B cell (primary cell): ENCODE measurements around the gene APOL5. TPM values are rescaled to one million over a fixed set of nuclear protein-coding genes. Genes with fewer than 3 reads are reported as not detected.

Experiments used
- ATAC-seq: fragments of 200-7000 bp; cut with Tn5 transposase; one replicate; pipeline ENCODE4 v1.10.0; 2021; ENCODE audit warnings: low read depth, mild to moderate bottlenecking, moderate number of reproducible peaks, moderate library complexity
- CTCF ChIA-PET: fragments of 350-600 bp; sonication (Branson Sonifier 250); formaldehyde crosslinking; loops from one replicate; lab custom pipeline; 2021; ENCODE audit warnings: antibody characterized with exemption, inconsistent platforms; lab: Charles Lee
- POLR2A ChIA-PET: fragments of 350-600 bp; sonication (Branson Sonifier 250); formaldehyde crosslinking; loops from one replicate; lab custom pipeline; 2021; ENCODE audit warnings: antibody characterized with exemption; lab: Charles Lee
- DNase-seq: peaks from one replicate; pipeline ENCODE4 v3.0.0; 2013
- H2AFZ ChIP-seq: 2 replicates; pipeline ENCODE4 v1.6.1; 2012; ENCODE audit warnings: mild to moderate bottlenecking, low read depth, low read length; ENCODE audit not compliant: insufficient read depth, poor library complexity, severe bottlenecking
- H3K27ac ChIP-seq, 2 donors: 1 replicate in 1 of 2; 2 replicates in 1 of 2; pipeline ENCODE4 v1.5.1; 2012 to 2013; ENCODE audit warnings: low read length in 2 of 2, mild to moderate bottlenecking in 2 of 2, moderate library complexity in 1 of 2
- H3K27me3 ChIP-seq, 4 experiments: fragments of 200-600 bp in 1 of 4; sonication (generic) in 1 of 4; replicated peaks in 1 of 4; 1 replicate in 2 of 4; 2 replicates in 2 of 4; pipeline versions ENCODE4 v1.6.1 to v1.7.0; 2013 to 2016; ENCODE audit warnings: low read length in 3 of 4, mild to moderate bottlenecking in 2 of 4, mixed read lengths in 1 of 4, moderate library complexity in 1 of 4; ENCODE audit not compliant: insufficient read depth in 4 of 4, control insufficient read depth in 3 of 4; ENCODE audit errors: control extremely low read depth in 1 of 4
- H3K36me3 ChIP-seq, 2 experiments: replicated peaks in 1 of 2; 1 replicate in 1 of 2; 2 replicates in 1 of 2; pipeline versions ENCODE4 v1.6.1 to v1.7.1; 2013; ENCODE audit warnings: low read length in 1 of 2; ENCODE audit not compliant: insufficient read depth in 2 of 2, control insufficient read depth in 1 of 2; ENCODE audit errors: control extremely low read depth in 1 of 2, extremely low read depth in 1 of 2
- H3K4me1 ChIP-seq, 2 donors: fragments of 200-600 bp in 1 of 2; sonication (generic) in 1 of 2; 1 replicate in 1 of 2; 2 replicates in 1 of 2; pipeline versions ENCODE4 v1.5.1 to v1.6.1; 2013 to 2017; ENCODE audit warnings: low read length in 2 of 2; ENCODE audit not compliant: control insufficient read depth in 2 of 2, insufficient read depth in 2 of 2
- H3K4me2 ChIP-seq: replicated peaks from 2 replicates; pipeline ENCODE3; 2012; ENCODE audit warnings: mild to moderate bottlenecking, low read depth, low read length; ENCODE audit not compliant: poor library complexity, severe bottlenecking
- H3K4me3 ChIP-seq, 5 experiments: fragments of 200-600 bp in 1 of 5; sonication (generic) in 1 of 5; 1 replicate in 3 of 5; 2 replicates in 2 of 5; pipeline versions ENCODE4 v1.5.1 to v1.7.0; 2011 to 2016; ENCODE audit warnings: low read length in 4 of 5, mild to moderate bottlenecking in 4 of 5, low read depth in 2 of 5, control low read depth in 1 of 5, moderate library complexity in 1 of 5; ENCODE audit not compliant: insufficient read depth in 1 of 5; ENCODE audit errors: control extremely low read depth in 1 of 5, extremely low read depth in 1 of 5
- H3K79me2 ChIP-seq: fragments of 200-600 bp; sonication (generic); one replicate; pipeline ENCODE4 v1.6.0; 2016; ENCODE audit warnings: low read length; ENCODE audit not compliant: control insufficient read depth, insufficient read depth
- H3K9ac ChIP-seq: fragments of 200-600 bp; sonication (generic); 2 replicates; pipeline ENCODE4 v1.6.1; 2017; ENCODE audit warnings: mild to moderate bottlenecking, low read length, moderate library complexity
- H3K9me3 ChIP-seq, 3 donors: one replicate each; pipeline versions ENCODE4 v1.6.1 to v1.7.1; 2013; ENCODE audit warnings: low read length in 2 of 3; ENCODE audit not compliant: control insufficient read depth in 2 of 3, insufficient read depth in 1 of 3; ENCODE audit errors: control extremely low read depth in 1 of 3
- H4K20me1 ChIP-seq: 2 replicates; pipeline ENCODE4 v1.6.0; 2012; ENCODE audit warnings: mild to moderate bottlenecking, low read length; ENCODE audit not compliant: insufficient read depth, control insufficient read depth, poor library complexity, severe bottlenecking
- H3K27ac Mint-ChIP-seq: one replicate; pipeline ENCODE4 v1.8.0; 2021; ENCODE audit warnings: mixed read lengths
- H3K27me3 Mint-ChIP-seq: one replicate; pipeline ENCODE4 v1.8.0; 2021; ENCODE audit warnings: mixed read lengths
- H3K4me1 Mint-ChIP-seq: one replicate; pipeline ENCODE4 v1.8.0; 2021; ENCODE audit warnings: mixed read lengths
- H3K4me3 Mint-ChIP-seq: one replicate; pipeline ENCODE4 v1.8.0; 2021; ENCODE audit warnings: mixed read lengths
- H3K9me3 Mint-ChIP-seq: one replicate; pipeline ENCODE4 v1.8.0; 2022; ENCODE audit warnings: mixed read lengths; ENCODE audit not compliant: insufficient read depth
- CTCF ChIP-seq: fragments of 200-600 bp; IDR thresholded peaks from one replicate; pipeline ENCODE4 v1.8.0; 2022; ENCODE audit warnings: antibody characterized with exemption, mild to moderate bottlenecking
- EZH2 ChIP-seq: IDR thresholded peaks from 2 replicates; pipeline ENCODE4 v1.6.1; 2012; ENCODE audit warnings: borderline replicate concordance, low read depth, mild to moderate bottlenecking, moderate library complexity, low read length; ENCODE audit not compliant: insufficient read depth, poor library complexity, severe bottlenecking
- WGBS: methylation state at CpG from one replicate; pipeline ENCODE4 v1.1.5; 2013; ENCODE audit warnings: missing lambda C conversion rate; ENCODE audit not compliant: insufficient coverage; 5-methylcytosine and 5-hydroxymethylcytosine counted together
- intact Hi-C: fragments of 100-400 bp; cut with micrococcal nuclease; formaldehyde crosslinking; loops from one replicate; pipeline ENCODE4 v1.10.0; 2022
- polyA plus RNA-seq: library from polyadenylated mRNA; depleted of rRNA; stranded (reverse); fragments of >200 nt; gene quantifications from 2 replicates; pipeline ENCODE4 v1.2.3, GENCODE V29; 2012
- total RNA-seq, 2 donors: library from RNA; stranded (reverse); fragments of 120-200 nt in 1 of 2; gene quantifications; 1 replicate in 1 of 2; 2 replicates in 1 of 2; pipeline versions ENCODE4 v1.2.3 to v1.2.4, GENCODE V29; 2013 to 2022

Gene APOL5
- total and polyA plus RNA-seq, 2 donors (not counting 1 experiment from before 2014, with no cell fraction given): not detected

- ChIA-PET CTCF (no interaction called here), POLR2A (no interaction called here)
- Histone ChIP-seq H3K9ac (no peak overlapping the region), H2AFZ (no peak overlapping the region), H3K79me2 (no peaks in the 10 kb centered on the region), H3K4me2 (peak overlapping the region; percentile 25), H3K9me3 (no peaks in the 10 kb centered on the region), H3K4me1 (peaks cover 17 to 24% of the 10 kb centered on the region in 2 donors), H4K20me1 (no peaks in the 10 kb centered on the region), H3K4me3 (no peak overlapping the region), H3K36me3 (no peaks in the 10 kb centered on the region), H3K27ac (no peak overlapping the region), H3K27me3 (peaks cover 6 to 64% (median 56%) of the 10 kb centered on the region in 4 experiments)
- DNase-seq (peak; percentile 44), ATAC-seq (peak; percentile 18)
- H3K4me1 Mint-ChIP-seq: peaks cover 35% of the 10 kb centered on the region
- no peak overlapping the region for H3K27ac Mint-ChIP-seq
- intact Hi-C loops: no loop called here
- H3K4me3 Mint-ChIP-seq: peak overlapping the region; percentile 21
- H3K9me3 Mint-ChIP-seq: no peaks in the 10 kb centered on the region
- TF ChIP-seq CTCF (no peak), EZH2 (no peak)
- 40% methylated on average over 2 of the region's 5 CpGs for WGBS
- H3K27me3 Mint-ChIP-seq: peaks cover 79% of the 10 kb centered on the region
Observed at GRCh38 chr22:35752006-35752862, 34.6 kb downstream of the APOL5 start.

- H3K27ac Mint-ChIP-seq: no peak overlapping the region
- intact Hi-C loops: no loop called here
- DNase-seq: no peak
- Histone ChIP-seq H2AFZ (no peak overlapping the region), H3K27me3 (peaks cover 6 to 65% (median 52%) of the 10 kb centered on the region in 4 experiments), H4K20me1 (no peaks in the 10 kb centered on the region), H3K9ac (no peak overlapping the region), H3K4me2 (peak overlapping the region; percentile 25), H3K79me2 (no peaks in the 10 kb centered on the region), H3K36me3 (no peaks in the 10 kb centered on the region), H3K4me1 (peaks cover 17 to 24% of the 10 kb centered on the region in 2 donors), H3K4me3 (no peak overlapping the region), H3K27ac (no peak overlapping the region), H3K9me3 (no peaks in the 10 kb centered on the region)
- H3K9me3 Mint-ChIP-seq: no peaks in the 10 kb centered on the region
- no peak for ATAC-seq
- CTCF ChIA-PET: no interaction called here
- POLR2A ChIA-PET: no interaction called here
- TF ChIP-seq CTCF: no peak
- peaks cover 35% of the 10 kb centered on the region for H3K4me1 Mint-ChIP-seq
- no CpG with 5 or more reads among the region's 3 CpGs for WGBS
- peaks cover 78% of the 10 kb centered on the region for H3K27me3 Mint-ChIP-seq
- H3K4me3 Mint-ChIP-seq: no peak overlapping the region
Observed at GRCh38 chr22:35752863-35753189, 35.2 kb downstream of the APOL5 start.
